Ishikawa (cell line): ENCODE measurements around the gene PUDP.

Experiments used
- CEBPB ChIP-seq: IDR thresholded peaks from 2 replicates; pipeline ENCODE4 v1.6.1; 2012
- CREB1 ChIP-seq: IDR thresholded peaks from 2 replicates; pipeline ENCODE4 v1.6.1; 2012; ENCODE audit warnings: low read depth
- EGR1 ChIP-seq: IDR thresholded peaks from 2 replicates; pipeline ENCODE4 v1.6.1; 2012
- EP300 ChIP-seq: IDR thresholded peaks from 2 replicates; pipeline ENCODE4 v1.6.1; 2012; ENCODE audit warnings: borderline replicate concordance
- FOXM1 ChIP-seq: IDR thresholded peaks from 2 replicates; pipeline ENCODE4 v1.6.1; 2012; ENCODE audit warnings: low read depth, borderline replicate concordance
- NFIC ChIP-seq: IDR thresholded peaks from 2 replicates; pipeline ENCODE4 v1.6.1; 2012
- RAD21 ChIP-seq: IDR thresholded peaks from 2 replicates; pipeline ENCODE4 v1.6.1; 2012; ENCODE audit warnings: low read depth
- TAF1 ChIP-seq: IDR thresholded peaks from 2 replicates; pipeline ENCODE4 v1.6.1; 2012; ENCODE audit warnings: low read depth, mild to moderate bottlenecking
- TCF12 ChIP-seq: IDR thresholded peaks from 2 replicates; pipeline ENCODE4 v1.6.1; 2012; ENCODE audit warnings: low read depth
- TEAD4 ChIP-seq: IDR thresholded peaks from 2 replicates; pipeline ENCODE4 v1.6.1; 2012
- YY1 ChIP-seq: IDR thresholded peaks from 2 replicates; pipeline ENCODE4 v1.6.1; 2012; ENCODE audit warnings: low read depth
- ZBTB7A ChIP-seq: IDR thresholded peaks from 2 replicates; pipeline ENCODE4 v1.6.1; 2012; ENCODE audit warnings: low read depth
- TF ChIP-seq, protein P1 (sequence below): IDR thresholded peaks from 2 replicates; pipeline ENCODE4 v1.6.1; 2012; ENCODE audit warnings: low read depth, mild to moderate bottlenecking
- TF ChIP-seq, protein P2 (sequence below): IDR thresholded peaks from 2 replicates; pipeline ENCODE4 v1.6.1; 2012
- TF ChIP-seq, protein P3 (sequence below): IDR thresholded peaks from 2 replicates; pipeline ENCODE4 v1.6.1; 2012

Gene PUDP

DNA sequence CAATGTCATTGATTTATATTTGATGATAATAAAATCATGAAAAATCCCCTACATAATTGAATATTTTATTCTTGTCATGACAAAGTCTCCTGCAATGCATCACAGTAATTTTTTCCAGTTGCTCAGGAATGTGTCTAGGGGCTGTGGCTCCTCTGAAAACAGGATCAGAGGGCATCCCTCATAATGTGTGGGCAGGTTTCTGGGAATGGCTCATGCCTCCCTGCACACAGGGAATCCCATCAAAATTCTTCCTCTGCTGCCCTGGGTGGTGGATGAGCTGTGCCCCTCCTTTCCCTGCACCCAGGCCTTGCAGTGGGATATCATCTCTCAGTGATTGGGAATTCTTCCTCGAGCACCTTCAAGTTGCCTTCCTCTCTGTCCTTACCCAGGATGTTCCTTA is 20.4 kb upstream of the PUDP start:
- no peak for TF ChIP-seq FOXM1
- TF ChIP-seq, protein P1, sequence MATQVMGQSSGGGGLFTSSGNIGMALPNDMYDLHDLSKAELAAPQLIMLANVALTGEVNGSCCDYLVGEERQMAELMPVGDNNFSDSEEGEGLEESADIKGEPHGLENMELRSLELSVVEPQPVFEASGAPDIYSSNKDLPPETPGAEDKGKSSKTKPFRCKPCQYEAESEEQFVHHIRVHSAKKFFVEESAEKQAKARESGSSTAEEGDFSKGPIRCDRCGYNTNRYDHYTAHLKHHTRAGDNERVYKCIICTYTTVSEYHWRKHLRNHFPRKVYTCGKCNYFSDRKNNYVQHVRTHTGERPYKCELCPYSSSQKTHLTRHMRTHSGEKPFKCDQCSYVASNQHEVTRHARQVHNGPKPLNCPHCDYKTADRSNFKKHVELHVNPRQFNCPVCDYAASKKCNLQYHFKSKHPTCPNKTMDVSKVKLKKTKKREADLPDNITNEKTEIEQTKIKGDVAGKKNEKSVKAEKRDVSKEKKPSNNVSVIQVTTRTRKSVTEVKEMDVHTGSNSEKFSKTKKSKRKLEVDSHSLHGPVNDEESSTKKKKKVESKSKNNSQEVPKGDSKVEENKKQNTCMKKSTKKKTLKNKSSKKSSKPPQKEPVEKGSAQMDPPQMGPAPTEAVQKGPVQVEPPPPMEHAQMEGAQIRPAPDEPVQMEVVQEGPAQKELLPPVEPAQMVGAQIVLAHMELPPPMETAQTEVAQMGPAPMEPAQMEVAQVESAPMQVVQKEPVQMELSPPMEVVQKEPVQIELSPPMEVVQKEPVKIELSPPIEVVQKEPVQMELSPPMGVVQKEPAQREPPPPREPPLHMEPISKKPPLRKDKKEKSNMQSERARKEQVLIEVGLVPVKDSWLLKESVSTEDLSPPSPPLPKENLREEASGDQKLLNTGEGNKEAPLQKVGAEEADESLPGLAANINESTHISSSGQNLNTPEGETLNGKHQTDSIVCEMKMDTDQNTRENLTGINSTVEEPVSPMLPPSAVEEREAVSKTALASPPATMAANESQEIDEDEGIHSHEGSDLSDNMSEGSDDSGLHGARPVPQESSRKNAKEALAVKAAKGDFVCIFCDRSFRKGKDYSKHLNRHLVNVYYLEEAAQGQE: no peak
- no peak for TF ChIP-seq YY1
- TF ChIP-seq RAD21: no peak
- no peak for TF ChIP-seq CREB1
- no peak for TF ChIP-seq EP300

DNA sequence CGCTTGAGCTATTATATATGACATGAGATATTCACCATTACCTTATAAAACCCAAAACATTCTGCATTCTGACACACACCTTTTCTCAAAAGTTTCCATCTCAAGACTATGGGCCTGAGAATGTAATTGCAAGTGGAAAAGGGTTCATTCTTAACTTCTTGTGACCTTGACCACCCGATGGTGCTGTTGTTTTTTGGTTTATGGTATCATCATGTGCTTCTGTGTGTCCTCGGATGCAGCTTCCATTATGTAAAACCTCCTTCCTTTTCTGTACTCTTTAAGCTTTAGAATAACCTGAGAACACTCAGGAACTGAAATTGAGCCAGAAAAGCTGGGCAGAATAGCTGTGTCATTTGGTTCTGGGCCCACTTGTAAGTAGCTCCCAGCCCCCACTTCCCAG is 16.2 kb upstream of the PUDP start:
- TF ChIP-seq, protein P1: no peak
- no peak for TF ChIP-seq RAD21
- TF ChIP-seq, protein P2, sequence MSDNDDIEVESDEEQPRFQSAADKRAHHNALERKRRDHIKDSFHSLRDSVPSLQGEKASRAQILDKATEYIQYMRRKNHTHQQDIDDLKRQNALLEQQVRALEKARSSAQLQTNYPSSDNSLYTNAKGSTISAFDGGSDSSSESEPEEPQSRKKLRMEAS: no peak

DNA sequence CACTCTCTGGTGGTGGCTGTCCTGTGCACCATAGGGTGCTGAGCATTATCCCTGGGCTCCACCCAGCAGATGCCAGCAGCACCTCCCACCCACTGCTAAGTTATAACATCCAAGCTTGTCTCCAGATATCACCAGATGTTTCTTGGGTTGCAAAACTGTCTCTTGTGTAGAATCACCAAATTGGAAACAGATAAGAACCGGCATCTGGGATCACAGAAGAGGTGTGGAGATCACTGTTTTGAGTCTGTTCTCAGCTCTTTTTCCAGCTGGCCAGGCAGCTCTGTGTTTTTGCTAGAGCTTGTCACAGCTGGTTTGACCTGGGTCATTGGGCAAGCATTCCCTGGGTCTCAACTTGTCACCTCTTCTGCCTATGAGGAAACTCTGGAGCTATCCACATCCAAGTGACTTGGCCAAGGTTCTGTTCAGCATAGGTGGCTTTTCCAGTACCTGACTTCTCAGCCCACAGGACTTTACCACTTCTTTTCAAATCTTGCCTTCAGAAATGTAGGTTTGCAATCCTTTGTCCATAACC is 15.3 kb upstream of the PUDP start:
- TF ChIP-seq TAF1 (no peak), NFIC (no peak), FOXM1 (no peak), EP300 (no peak), TEAD4 (no peak), YY1 (no peak), ZBTB7A (no peak), CEBPB (no peak), CREB1 (no peak), TCF12 (no peak), RAD21 (no peak), EGR1 (no peak)
- TF ChIP-seq, protein P1: no peak
- TF ChIP-seq, protein P3, sequence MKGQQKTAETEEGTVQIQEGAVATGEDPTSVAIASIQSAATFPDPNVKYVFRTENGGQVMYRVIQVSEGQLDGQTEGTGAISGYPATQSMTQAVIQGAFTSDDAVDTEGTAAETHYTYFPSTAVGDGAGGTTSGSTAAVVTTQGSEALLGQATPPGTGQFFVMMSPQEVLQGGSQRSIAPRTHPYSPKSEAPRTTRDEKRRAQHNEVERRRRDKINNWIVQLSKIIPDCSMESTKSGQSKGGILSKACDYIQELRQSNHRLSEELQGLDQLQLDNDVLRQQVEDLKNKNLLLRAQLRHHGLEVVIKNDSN: no peak
- TF ChIP-seq, protein P2: no peak

DNA sequence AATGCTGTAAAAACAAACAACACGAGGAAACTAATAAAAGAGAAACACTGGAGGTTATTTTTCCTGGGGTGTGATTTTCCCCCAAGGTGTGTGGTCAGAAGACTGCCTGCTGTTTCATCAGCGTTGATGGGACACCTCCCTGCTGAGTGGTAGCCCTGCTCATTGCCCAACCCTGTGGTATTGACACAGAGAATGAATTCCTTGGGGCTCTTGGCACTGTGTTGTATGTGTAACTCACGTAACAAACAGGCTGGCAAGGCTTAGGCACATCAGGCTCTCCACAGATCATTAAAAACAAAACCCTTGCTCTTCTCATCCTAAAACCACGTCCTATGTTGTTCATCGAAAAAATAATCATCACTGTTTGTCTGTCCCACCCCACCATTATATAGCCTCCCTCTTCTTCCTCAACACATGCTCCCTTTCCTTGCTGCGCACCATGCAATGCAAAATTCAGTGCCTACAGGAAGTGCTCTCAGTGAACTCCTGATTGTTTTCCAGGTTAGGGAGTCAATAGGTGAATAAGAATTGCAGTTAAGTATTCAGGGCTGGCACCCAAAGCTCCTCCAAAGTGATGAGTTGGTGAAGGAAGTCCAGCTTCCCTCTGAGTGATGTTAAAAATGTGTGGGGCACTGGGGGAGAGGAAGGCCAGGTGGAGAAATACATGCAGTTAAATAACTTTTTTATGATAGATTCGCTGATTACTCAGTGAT is 11.4 kb upstream of the PUDP start:
- TF ChIP-seq TCF12: no peak
- no peak for TF ChIP-seq YY1
- TF ChIP-seq CEBPB: no peak
- TF ChIP-seq, protein P2: no peak
- TF ChIP-seq, protein P1: no peak
- TF ChIP-seq ZBTB7A: no peak
- no peak for TF ChIP-seq TAF1
- TF ChIP-seq RAD21: no peak
- TF ChIP-seq FOXM1: no peak
- no peak for TF ChIP-seq EGR1
- TF ChIP-seq CREB1: no peak
- TF ChIP-seq, protein P3: no peak
- TF ChIP-seq EP300: no peak
- no peak for TF ChIP-seq NFIC
- no peak for TF ChIP-seq TEAD4
